HEK293 (cell line): Measurements from ENCODE around the gene IGBP1.

Experiments used
- CTCF ChIA-PET: fragments of 350-600 bp; formaldehyde crosslinking; extraction: SDS; loops from one replicate; lab custom pipeline; 2021; ENCODE audit warnings: antibody characterized with exemption; lab: Yijun Ruan, JAX
- POLR2A ChIA-PET: fragments of 300-600 bp; formaldehyde crosslinking; extraction: SDS; loops from one replicate; lab custom pipeline; 2020; ENCODE audit warnings: antibody characterized with exemption, inconsistent platforms; lab: Yijun Ruan, JAX
- H3K27ac ChIP-seq: fragments of 200-500 bp; sonication (Bioruptor generic); 2 replicates; pipeline ENCODE4 v1.5.1; 2014; ENCODE audit warnings: low read depth, low read length, control low read depth, inconsistent platforms; ENCODE audit errors: extremely low read depth
- H3K36me3 ChIP-seq, 2 experiments: fragments of 200-500 bp in 1 of 2; sonication (Bioruptor generic) in 1 of 2; 1 replicate in 1 of 2; 2 replicates in 1 of 2; pipeline ENCODE4 v1.5.1; 2014 to 2017; ENCODE audit warnings: inconsistent platforms in 2 of 2, low read length in 2 of 2; ENCODE audit not compliant: control insufficient read depth in 2 of 2, insufficient read depth in 1 of 2
- H3K4me1 ChIP-seq: fragments of 200-500 bp; sonication (Bioruptor generic); 2 replicates; pipeline ENCODE4 v1.5.1; 2014; ENCODE audit warnings: mild to moderate bottlenecking, low read length, inconsistent platforms; ENCODE audit not compliant: control insufficient read depth, insufficient read depth
- H3K4me3 ChIP-seq: 2 replicates; pipeline ENCODE4 v1.5.1; 2011; ENCODE audit warnings: low read depth, mild to moderate bottlenecking, control low read depth, low read length, moderate library complexity
- H3K9me3 ChIP-seq: fragments of 200-500 bp; sonication (Bioruptor generic); 2 replicates; pipeline ENCODE4 v1.5.1; 2014; ENCODE audit warnings: low read depth, low read length, inconsistent platforms; ENCODE audit not compliant: control insufficient read depth, insufficient read depth
- GLIS1 ChIP-seq: fragments of 450-650 bp; formaldehyde crosslinking; IDR thresholded peaks from 2 replicates; pipeline ENCODE4 v1.5.1; 2016; ENCODE audit warnings: missing biosample characterization, missing genetic modification characterization
- SALL2 ChIP-seq: fragments of 450-650 bp; formaldehyde crosslinking; IDR thresholded peaks from 2 replicates; pipeline ENCODE4 v1.5.0; 2017; ENCODE audit warnings: missing biosample characterization, mild to moderate bottlenecking, missing genetic modification characterization, borderline replicate concordance
- ZFP41 ChIP-seq: fragments of 450-650 bp; formaldehyde crosslinking; IDR thresholded peaks from 2 replicates; pipeline ENCODE4 v1.5.1; 2016; ENCODE audit warnings: missing biosample characterization, missing genetic modification characterization, borderline replicate concordance
- ZNF221 ChIP-seq: fragments of 450-650 bp; formaldehyde crosslinking; IDR thresholded peaks from 2 replicates; pipeline ENCODE4 v1.5.1; 2017; ENCODE audit warnings: missing biosample characterization, missing genetic modification characterization, borderline replicate concordance
- ZNF37A ChIP-seq: fragments of 450-650 bp; IDR thresholded peaks from 2 replicates; pipeline ENCODE4 v1.5.1; 2018; ENCODE audit warnings: missing biosample characterization, missing genetic modification characterization
- ZNF416 ChIP-seq: fragments of 450-650 bp; formaldehyde crosslinking; IDR thresholded peaks from 2 replicates; pipeline ENCODE4 v1.5.1; 2016; ENCODE audit warnings: missing biosample characterization, missing genetic modification characterization
- ZNF747 ChIP-seq: fragments of 450-650 bp; formaldehyde crosslinking; IDR thresholded peaks from 2 replicates; pipeline ENCODE4 v1.5.1; 2016; ENCODE audit warnings: missing biosample characterization, missing genetic modification characterization
- ZNF76 ChIP-seq: fragments of 450-650 bp; formaldehyde crosslinking; IDR thresholded peaks from 2 replicates; pipeline ENCODE4; 2016; ENCODE audit warnings: low read depth, missing biosample characterization, missing genetic modification characterization, borderline replicate concordance
- TF ChIP-seq, protein P1 (sequence below): fragments of 450-650 bp; formaldehyde crosslinking; IDR thresholded peaks from 2 replicates; pipeline ENCODE4 v1.5.1; 2016; ENCODE audit warnings: missing biosample characterization, missing genetic modification characterization
- TF ChIP-seq, protein P2 (sequence below): fragments of 450-650 bp; formaldehyde crosslinking; IDR thresholded peaks from 2 replicates; pipeline ENCODE4 v1.5.1; 2016; ENCODE audit warnings: missing biosample characterization, missing genetic modification characterization
- TF ChIP-seq, protein P3 (sequence below): fragments of 450-650 bp; formaldehyde crosslinking; IDR thresholded peaks from 2 replicates; pipeline ENCODE4 v1.5.1; 2017; ENCODE audit warnings: missing biosample characterization, missing genetic modification characterization
- TF ChIP-seq, protein P4 (sequence below): fragments of 450-650 bp; formaldehyde crosslinking; IDR thresholded peaks from 2 replicates; pipeline ENCODE4 v1.5.1; 2016; ENCODE audit warnings: missing biosample characterization, missing genetic modification characterization
- TF ChIP-seq, protein P5 (sequence below): fragments of 450-650 bp; formaldehyde crosslinking; conservative IDR thresholded peaks from 2 replicates; pipeline ENCODE4 v1.5.1; 2016; ENCODE audit warnings: low read depth, missing biosample characterization, missing genetic modification characterization

The IGBP1 gene

DNA sequence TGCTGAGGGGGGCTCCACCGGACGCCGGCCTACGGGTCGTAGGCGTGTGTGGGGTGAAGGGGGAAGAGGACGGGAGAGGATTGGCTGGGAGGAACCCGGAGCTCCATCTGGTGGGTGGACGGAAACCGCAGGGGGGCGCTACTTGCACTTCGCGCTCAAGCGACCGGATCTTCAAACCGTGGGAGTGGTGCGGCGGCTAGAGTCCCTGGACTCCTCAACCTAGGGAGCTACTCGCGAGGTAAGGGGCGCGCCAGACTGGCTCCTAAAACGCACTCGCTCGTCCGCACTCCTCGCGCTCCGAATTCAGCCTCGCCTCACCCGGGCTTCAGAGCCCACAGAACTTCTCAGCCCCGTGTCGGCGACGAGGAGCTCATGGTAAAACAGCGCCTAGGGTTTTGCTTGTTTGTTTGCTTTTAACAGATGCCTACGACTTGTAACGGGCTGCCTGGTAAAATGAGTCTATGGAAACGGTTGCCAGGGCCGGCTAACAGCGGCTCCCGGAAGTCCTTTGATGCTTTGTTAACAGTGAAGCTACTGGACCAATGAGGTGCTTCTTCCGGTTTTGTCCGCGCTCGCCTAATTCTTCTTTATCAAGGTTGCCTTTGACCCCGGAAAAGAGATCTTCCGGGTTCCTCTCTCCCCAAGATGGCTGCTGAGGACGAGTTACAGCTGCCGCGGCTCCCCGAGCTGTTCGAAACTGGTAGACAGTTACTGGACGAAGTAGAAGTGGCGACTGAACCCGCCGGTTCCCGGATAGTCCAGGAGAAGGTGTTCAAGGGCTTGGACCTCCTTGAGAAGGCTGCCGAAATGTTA, at the start of gene IGBP1 (continued):
- no peak for TF ChIP-seq ZNF747 (tag by site-specific recombination)
- peak; percentile 69; the same call in 1 of the 2 replicates for TF ChIP-seq ZNF76 (tag by site-specific recombination)
- no peak for TF ChIP-seq ZNF221

DNA sequence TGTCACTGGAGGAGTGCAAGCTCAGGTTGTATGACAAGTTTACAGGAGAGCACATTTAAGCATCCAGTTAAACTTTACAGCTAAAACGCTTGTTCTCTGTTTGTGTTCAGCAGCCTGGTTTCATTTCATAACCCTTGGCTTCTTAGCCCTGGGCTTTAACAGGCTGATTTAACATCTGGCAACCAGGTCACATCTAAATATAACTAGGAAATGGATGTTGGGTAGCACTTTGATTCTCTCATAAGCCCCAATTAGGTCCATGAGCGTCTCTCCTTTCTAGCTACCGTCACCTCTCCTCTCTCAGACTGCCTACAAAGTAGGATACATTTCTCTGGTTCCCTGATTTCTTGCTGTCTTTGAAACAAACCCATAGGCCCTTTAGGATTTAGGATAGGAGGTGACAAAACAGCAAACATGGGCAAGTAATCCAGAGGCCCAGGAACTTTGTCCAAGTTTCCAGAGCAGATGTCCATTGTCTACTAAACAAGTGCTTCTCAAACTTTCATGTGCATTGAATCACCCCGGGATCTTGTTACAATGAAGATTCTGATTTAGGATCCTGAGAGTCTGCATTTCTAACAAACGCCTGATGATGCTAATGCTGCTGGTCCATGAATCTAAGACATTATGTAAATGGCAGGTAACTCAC, 48.5 kb upstream of the IGBP1 start:
- H3K36me3 ChIP-seq, result no peaks in the 10 kb centered on the region
- TF ChIP-seq ZFP41, result no peak
- TF ChIP-seq, protein P1, sequence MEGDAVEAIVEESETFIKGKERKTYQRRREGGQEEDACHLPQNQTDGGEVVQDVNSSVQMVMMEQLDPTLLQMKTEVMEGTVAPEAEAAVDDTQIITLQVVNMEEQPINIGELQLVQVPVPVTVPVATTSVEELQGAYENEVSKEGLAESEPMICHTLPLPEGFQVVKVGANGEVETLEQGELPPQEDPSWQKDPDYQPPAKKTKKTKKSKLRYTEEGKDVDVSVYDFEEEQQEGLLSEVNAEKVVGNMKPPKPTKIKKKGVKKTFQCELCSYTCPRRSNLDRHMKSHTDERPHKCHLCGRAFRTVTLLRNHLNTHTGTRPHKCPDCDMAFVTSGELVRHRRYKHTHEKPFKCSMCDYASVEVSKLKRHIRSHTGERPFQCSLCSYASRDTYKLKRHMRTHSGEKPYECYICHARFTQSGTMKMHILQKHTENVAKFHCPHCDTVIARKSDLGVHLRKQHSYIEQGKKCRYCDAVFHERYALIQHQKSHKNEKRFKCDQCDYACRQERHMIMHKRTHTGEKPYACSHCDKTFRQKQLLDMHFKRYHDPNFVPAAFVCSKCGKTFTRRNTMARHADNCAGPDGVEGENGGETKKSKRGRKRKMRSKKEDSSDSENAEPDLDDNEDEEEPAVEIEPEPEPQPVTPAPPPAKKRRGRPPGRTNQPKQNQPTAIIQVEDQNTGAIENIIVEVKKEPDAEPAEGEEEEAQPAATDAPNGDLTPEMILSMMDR (tag by site-specific recombination), result no peak
- no peak for TF ChIP-seq ZNF416 (tag by site-specific recombination)
- TF ChIP-seq ZNF37A (tag by site-specific recombination), result no peak
- TF ChIP-seq, protein P2, sequence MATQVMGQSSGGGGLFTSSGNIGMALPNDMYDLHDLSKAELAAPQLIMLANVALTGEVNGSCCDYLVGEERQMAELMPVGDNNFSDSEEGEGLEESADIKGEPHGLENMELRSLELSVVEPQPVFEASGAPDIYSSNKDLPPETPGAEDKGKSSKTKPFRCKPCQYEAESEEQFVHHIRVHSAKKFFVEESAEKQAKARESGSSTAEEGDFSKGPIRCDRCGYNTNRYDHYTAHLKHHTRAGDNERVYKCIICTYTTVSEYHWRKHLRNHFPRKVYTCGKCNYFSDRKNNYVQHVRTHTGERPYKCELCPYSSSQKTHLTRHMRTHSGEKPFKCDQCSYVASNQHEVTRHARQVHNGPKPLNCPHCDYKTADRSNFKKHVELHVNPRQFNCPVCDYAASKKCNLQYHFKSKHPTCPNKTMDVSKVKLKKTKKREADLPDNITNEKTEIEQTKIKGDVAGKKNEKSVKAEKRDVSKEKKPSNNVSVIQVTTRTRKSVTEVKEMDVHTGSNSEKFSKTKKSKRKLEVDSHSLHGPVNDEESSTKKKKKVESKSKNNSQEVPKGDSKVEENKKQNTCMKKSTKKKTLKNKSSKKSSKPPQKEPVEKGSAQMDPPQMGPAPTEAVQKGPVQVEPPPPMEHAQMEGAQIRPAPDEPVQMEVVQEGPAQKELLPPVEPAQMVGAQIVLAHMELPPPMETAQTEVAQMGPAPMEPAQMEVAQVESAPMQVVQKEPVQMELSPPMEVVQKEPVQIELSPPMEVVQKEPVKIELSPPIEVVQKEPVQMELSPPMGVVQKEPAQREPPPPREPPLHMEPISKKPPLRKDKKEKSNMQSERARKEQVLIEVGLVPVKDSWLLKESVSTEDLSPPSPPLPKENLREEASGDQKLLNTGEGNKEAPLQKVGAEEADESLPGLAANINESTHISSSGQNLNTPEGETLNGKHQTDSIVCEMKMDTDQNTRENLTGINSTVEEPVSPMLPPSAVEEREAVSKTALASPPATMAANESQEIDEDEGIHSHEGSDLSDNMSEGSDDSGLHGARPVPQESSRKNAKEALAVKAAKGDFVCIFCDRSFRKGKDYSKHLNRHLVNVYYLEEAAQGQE (tag by site-specific recombination), result no peak
- TF ChIP-seq, protein P3, sequence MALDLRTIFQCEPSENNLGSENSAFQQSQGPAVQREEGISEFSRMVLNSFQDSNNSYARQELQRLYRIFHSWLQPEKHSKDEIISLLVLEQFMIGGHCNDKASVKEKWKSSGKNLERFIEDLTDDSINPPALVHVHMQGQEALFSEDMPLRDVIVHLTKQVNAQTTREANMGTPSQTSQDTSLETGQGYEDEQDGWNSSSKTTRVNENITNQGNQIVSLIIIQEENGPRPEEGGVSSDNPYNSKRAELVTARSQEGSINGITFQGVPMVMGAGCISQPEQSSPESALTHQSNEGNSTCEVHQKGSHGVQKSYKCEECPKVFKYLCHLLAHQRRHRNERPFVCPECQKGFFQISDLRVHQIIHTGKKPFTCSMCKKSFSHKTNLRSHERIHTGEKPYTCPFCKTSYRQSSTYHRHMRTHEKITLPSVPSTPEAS (tag by site-specific recombination), result no peak
- TF ChIP-seq SALL2 (tag by site-specific recombination), result no peak
- no peak for TF ChIP-seq GLIS1 (tag by site-specific recombination)
- TF ChIP-seq, protein P4, sequence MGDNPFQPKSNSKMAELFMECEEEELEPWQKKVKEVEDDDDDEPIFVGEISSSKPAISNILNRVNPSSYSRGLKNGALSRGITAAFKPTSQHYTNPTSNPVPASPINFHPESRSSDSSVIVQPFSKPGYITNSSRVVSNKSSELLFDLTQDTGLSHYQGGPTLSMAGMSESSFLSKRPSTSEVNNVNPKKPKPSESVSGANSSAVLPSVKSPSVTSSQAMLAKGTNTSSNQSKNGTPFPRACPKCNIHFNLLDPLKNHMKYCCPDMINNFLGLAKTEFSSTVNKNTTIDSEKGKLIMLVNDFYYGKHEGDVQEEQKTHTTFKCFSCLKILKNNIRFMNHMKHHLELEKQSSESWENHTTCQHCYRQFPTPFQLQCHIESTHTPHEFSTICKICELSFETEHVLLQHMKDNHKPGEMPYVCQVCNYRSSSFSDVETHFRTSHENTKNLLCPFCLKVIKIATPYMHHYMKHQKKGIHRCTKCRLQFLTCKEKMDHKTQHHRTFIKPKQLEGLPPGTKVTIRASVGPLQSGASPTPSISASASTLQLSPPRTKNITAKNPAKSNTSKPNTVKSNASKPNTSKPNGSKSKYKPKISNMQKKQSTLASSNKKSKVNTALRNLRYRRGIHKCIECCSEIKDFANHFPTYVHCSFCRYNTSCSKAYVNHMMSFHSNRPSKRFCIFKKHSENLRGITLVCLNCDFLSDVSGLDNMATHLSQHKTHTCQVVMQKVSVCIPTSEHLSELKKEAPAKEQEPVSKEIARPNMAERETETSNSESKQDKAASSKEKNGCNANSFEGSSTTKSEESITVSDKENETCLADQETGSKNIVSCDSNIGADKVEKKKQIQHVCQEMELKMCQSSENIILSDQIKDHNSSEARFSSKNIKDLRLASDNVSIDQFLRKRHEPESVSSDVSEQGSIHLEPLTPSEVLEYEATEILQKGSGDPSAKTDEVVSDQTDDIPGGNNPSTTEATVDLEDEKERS, result no peak
- TF ChIP-seq, protein P5, sequence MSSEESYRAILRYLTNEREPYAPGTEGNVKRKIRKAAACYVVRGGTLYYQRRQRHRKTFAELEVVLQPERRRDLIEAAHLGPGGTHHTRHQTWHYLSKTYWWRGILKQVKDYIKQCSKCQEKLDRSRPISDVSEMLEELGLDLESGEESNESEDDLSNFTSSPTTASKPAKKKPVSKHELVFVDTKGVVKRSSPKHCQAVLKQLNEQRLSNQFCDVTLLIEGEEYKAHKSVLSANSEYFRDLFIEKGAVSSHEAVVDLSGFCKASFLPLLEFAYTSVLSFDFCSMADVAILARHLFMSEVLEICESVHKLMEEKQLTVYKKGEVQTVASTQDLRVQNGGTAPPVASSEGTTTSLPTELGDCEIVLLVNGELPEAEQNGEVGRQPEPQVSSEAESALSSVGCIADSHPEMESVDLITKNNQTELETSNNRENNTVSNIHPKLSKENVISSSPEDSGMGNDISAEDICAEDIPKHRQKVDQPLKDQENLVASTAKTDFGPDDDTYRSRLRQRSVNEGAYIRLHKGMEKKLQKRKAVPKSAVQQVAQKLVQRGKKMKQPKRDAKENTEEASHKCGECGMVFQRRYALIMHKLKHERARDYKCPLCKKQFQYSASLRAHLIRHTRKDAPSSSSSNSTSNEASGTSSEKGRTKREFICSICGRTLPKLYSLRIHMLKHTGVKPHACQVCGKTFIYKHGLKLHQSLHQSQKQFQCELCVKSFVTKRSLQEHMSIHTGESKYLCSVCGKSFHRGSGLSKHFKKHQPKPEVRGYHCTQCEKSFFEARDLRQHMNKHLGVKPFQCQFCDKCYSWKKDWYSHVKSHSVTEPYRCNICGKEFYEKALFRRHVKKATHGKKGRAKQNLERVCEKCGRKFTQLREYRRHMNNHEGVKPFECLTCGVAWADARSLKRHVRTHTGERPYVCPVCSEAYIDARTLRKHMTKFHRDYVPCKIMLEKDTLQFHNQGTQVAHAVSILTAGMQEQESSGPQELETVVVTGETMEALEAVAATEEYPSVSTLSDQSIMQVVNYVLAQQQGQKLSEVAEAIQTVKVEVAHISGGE (tag by site-specific recombination), result no peak
- H3K4me1 ChIP-seq, result 0 out of 2 replicates have a peak, but pooled peaks cover 4% of the 10 kb centered on the region
- H3K27ac ChIP-seq, result no peak overlapping the region
- POLR2A ChIA-PET, result no interaction called here
- CTCF ChIA-PET, result interaction anchor here (0.6 to 1.2 kb wide), 2 partner anchors 13 to 51 kb away, joined by 3 to 6 read pairs; no protein-coding TSS in a partner anchor
- H3K4me3 ChIP-seq, result no peak overlapping the region
- H3K9me3 ChIP-seq, result no peaks in the 10 kb centered on the region
